GM23248 (cell line): ENCODE results near the gene ZNF441.

Experiments used
- EZH2 ChIP-seq: fragments of 200-600 bp; sonication (generic); IDR thresholded peaks from 2 replicates; pipeline ENCODE4 v1.6.1; 2018; ENCODE audit warnings: antibody characterized with exemption, mild to moderate bottlenecking; ENCODE audit not compliant: insufficient read depth, poor library complexity, severe bottlenecking
- EZH2phosphoT487 ChIP-seq: fragments of 200-600 bp; sonication (generic); IDR thresholded peaks from 2 replicates; pipeline ENCODE4 v1.6.1; 2018; ENCODE audit warnings: antibody characterized with exemption, moderate library complexity, mild to moderate bottlenecking, low read depth; ENCODE audit not compliant: insufficient read depth

DNA sequence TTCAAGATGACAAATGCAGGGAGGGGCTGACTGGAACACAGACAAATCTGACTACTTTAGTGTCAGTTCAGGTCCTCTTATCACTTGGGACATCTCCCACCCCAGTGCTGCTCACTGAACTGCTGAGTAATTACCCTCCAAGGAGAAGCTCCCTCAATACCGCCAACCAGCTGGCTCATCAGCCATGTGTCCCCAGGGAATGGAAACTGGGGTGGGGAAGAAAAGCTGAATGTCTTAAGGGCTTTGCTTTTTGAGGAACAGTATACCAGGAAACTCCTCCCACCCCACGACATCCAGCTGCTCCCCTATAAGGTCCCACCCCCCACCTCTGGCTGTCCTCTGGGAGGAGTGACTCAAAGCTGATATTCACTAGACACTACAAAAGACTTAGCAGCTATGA lies 30.1 kb upstream of the ZNF441 start:
- TF ChIP-seq EZH2 (no peak), EZH2phosphoT487 (no peak)
